NCI-H345 treated with DMSO at 0.1 percent for 48 hours (cell line): ENCODE results near the gene PRELID2.
"Not testable (repeated sequence)": the region's sequence is repeated elsewhere in the genome, so short reads cannot be mapped to it uniquely, and the experiment has no call there.

Experiments used
- DNase-seq: peaks from one replicate; lab custom pipeline; 2025; ENCODE audit not compliant: unreplicated experiment; lab: John Stamatoyannopoulos, UW

PRELID2 gene

GRCh38 chr5:145840458-145841132 is 5.5 kb upstream of the PRELID2 start:
- DNase-seq, result no peak

GRCh38 chr5:145838276-145838675 is 3.1 kb upstream of the PRELID2 start:
- no peak for DNase-seq

DNA sequence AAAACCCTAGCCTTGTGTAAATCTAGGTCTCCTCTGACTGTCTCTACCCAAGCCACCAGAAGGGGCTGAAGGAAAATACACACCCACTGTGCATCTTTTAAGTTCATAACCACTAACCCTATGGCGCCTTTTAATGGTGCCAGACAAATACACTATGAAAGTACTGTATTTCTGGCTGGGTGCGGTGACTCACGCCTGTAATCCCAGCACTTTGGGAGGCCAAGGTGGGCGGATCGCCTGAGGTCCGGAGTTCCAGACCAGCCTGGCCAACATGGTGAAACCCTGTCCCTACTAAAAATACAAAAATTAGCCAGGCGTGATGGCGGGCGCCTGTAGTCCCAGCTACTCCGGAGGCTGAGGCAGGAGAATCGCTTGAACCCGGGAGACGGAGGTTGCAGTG is 1.1 kb upstream of the PRELID2 start:
- DNase-seq, result not testable (repeated sequence)

GRCh38 chr5:145835848-145836239 is 702 bp upstream of the PRELID2 start:
- no peak for DNase-seq

DNA sequence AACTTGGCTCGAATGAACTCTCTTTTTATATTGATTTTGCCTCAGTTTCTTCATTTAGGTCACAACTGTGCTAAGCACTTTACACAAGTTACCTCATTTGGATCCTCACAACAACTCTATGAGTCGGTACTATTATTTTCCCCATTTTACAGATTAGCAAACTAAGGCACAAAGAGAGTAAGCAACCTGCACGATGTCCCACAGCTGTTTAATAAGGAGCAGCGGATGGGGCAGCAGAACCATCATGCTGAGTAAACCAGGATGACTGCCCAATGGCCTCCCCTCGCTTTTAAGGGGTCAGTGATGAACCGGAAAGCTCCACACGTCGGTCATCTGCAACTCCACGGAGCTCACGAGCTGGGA is 607 bp downstream of the PRELID2 start:
- no peak for DNase-seq

- DNase-seq, result no peak
Observed at GRCh38 chr5:145833631-145834200, 1.4 kb downstream of the PRELID2 start.

DNA sequence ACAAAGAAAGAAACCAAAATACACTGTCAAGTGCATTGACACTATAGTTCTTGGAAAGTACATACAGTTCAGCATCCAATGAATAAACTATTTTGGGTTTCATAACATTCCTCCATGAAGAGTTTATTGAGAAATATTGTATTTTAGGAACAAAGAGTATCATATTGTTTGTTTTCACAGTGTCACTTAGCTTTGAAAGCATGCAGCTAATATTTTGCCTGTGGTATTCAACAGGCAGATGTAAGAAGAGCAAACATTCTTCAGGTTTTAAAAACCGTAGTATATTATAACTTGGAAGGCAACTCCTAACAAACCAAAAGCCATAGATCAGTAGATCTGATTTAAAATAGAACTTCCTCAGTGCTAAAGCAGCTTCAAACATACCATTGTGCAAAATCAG is 4.5 kb downstream of the PRELID2 start:
- DNase-seq, result no peak

- DNase-seq, result no peak
Observed at GRCh38 chr5:145829708-145830361, 5.3 kb downstream of the PRELID2 start.

GRCh38 chr5:145826895-145827674 is 8.1 kb downstream of the PRELID2 start:
- DNase-seq, result no peak

GRCh38 chr5:145825751-145826180 is 9.4 kb downstream of the PRELID2 start:
- peak; percentile 62 for DNase-seq

GRCh38 chr5:145824040-145824439 is 11.1 kb downstream of the PRELID2 start:
- DNase-seq, result no peak

GRCh38 chr5:145818604-145819003 is 16.5 kb downstream of the PRELID2 start:
- no peak for DNase-seq

DNA sequence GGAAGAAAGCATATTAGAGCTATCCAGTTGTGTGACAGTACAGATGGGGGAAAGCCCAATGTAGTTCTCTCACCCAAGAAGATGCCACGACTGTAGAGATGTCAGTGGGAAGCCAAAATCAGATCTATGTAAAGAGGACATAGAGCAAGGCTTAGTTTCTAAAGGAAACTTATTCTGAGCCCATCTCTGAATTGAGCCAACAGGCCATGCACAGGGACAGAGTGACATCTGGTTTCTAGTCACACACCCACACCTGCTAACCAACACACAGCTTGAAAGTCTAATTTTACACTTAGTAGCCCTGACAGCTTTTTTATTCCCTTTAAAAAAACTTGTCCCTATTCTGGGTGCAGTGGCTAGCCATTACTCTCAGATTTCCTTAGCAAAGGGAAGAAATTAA is 22.3 kb downstream of the PRELID2 start:
- DNase-seq, result no peak

GRCh38 chr5:145811834-145812625 is 23.1 kb downstream of the PRELID2 start:
- no peak for DNase-seq

DNA sequence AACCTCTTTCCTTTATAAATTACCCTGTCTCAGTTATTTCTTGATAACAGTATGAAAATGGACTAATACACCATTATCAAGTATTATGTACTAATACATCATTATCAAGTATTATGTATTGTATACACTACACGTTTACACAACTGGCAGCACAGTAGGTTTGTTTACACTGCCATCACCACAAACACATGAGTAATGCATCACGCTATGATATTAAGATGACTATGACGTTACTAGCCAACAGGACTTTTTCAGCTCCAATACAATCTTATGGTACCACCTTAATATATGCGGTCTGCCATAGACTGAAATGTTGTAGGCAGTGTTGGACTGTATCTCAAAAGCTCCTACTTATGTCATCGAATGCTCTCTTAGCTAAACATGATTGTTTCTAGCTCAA is 28.2 kb downstream of the PRELID2 start:
- no peak for DNase-seq

DNA sequence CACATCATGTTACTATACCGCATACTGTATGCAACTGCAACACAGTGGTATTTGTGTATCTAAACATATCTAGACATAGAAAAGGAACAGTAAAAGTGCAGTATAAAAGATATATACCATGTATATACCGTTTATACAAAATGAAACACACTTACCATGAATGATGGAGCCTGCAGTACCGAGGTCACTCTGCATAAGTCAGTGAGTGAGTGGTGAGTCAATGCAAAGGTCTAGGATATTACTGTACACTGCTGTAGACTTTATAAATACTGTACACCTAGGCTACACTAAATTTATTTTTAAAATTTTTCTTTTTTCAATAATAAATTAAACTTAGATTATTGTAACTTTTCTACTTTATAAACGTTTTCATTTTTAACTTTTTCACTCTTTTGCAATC is 29.3 kb downstream of the PRELID2 start:
- DNase-seq, result no peak

DNA sequence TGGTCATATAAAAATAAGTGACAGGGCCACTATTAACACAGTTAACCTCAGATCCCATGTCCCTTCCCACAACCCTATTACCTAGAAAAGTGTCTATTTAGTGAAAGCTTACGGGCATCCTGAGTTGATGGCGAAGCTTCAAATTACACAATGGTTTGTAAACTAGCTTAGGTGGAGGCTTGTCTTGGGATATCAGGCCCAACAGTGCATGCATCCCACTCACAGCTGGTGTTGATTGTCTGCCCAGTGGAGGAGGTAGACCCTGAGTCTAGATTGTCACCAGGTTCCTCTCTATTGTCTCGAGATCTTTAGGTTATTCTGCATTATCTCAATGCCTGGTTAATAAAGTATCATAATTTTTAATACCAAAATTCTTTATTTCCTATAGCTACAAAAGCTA is 30.4 kb downstream of the PRELID2 start:
- no peak for DNase-seq

- DNase-seq, result no peak
Observed at GRCh38 chr5:145803112-145804004, 31.8 kb downstream of the PRELID2 start.

DNA sequence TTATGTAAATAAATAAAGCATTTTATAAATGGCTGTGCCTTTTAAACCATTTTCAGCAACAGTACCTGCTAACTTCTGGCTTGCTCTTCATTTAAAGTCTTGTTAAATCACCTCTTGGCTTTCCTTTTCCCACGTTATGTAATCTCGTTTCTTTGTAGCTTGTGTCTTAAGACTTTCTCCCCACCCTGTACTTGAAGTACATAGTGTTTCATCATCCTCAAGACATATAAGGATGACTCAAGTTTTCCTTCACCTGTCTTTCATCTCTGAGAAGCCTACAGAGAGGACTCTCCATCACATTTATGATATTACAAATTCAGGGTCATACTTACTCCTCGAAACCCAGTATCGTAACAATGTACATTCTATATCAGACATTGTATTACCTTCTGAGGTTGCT is 33.9 kb downstream of the PRELID2 start:
- DNase-seq, result no peak

GRCh38 chr5:145800181-145800580 is 35.0 kb downstream of the PRELID2 start:
- DNase-seq, result no peak
